Measurements from ENCODE around the gene CSMD2. TPM values are rescaled to one million over a fixed set of nuclear protein-coding genes. Genes with fewer than 3 reads are reported as not detected.

CSMD2 gene
- polyA plus RNA-seq, 2 donors = 0.02 to 0.08 TPM

GRCh38 chr1:33666616-33667015 is 498.4 kb downstream of the CSMD2 start:
- Histone ChIP-seq H3K4me3 (ENCODE audit: low read depth in 1 of 2, low read length in 2 of 2) (no peak overlapping the region), H3K27ac (ENCODE audit: low read depth in 2 of 2, low read length in 1 of 2) (no peak overlapping the region), H3K4me1 (ENCODE audit: control insufficient read depth in 2 of 2, insufficient read depth in 2 of 2, low read length in 1 of 2) (no peaks in the 10 kb centered on the region), H3K9me3 (ENCODE audit: control insufficient read depth in 2 of 2, insufficient read depth in 1 of 2, low read depth in 1 of 2, low read length in 1 of 2) (peaks cover 0 to 5% of the 10 kb centered on the region in 2 donors), H3K27me3 (ENCODE audit: control insufficient read depth in 1 of 2, insufficient read depth in 2 of 2, low read length in 2 of 2) (no peaks in the 10 kb centered on the region), H3K36me3 (ENCODE audit: control insufficient read depth in 2 of 2, insufficient read depth in 2 of 2, low read length in 1 of 2) (no peaks in the 10 kb centered on the region)
- WGBS, 2 donors = 74 to 85% methylated on average over 5 of the region's 5 CpGs

GRCh38 chr1:33661811-33662454 is 503.1 kb downstream of the CSMD2 start:
- Histone ChIP-seq H3K27me3 (ENCODE audit: control insufficient read depth in 1 of 2, insufficient read depth in 2 of 2, low read length in 2 of 2) (no peaks in the 10 kb centered on the region), H3K4me1 (ENCODE audit: control insufficient read depth in 2 of 2, insufficient read depth in 2 of 2, low read length in 1 of 2) (no peaks in the 10 kb centered on the region), H3K36me3 (ENCODE audit: control insufficient read depth in 2 of 2, insufficient read depth in 2 of 2, low read length in 1 of 2) (no peaks in the 10 kb centered on the region), H3K4me3 (ENCODE audit: low read depth in 1 of 2, low read length in 2 of 2) (no peak overlapping the region), H3K27ac (ENCODE audit: low read depth in 2 of 2, low read length in 1 of 2) (no peak overlapping the region), H3K9me3 (ENCODE audit: control insufficient read depth in 2 of 2, insufficient read depth in 1 of 2, low read depth in 1 of 2, low read length in 1 of 2) (peaks cover 0 to 5% of the 10 kb centered on the region in 2 donors)
- WGBS, 2 donors = 57 to 64% methylated on average over 6 of the region's 6 CpGs

DNA sequence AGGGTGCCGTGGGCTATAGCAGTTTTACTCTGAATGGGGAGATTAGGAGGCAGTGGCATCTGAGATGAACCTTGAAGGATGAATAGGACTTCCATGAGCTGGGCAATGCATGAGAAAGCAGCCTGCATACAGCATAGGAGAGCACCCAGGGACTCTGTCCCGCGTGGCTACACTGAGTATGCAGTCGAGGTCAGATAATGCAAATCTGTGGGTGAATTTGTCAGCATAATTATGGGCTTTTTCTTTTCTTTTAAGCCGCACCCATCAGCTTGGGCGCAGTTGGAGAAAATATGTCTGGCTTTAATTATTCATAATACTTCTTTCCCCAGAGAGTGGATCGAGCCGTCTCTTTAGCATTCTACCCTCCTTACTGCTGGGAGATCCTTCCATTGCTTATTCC is 504.1 kb downstream of the CSMD2 start:
- H3K9me3 ChIP-seq (ENCODE audit: control insufficient read depth in 2 of 2, insufficient read depth in 1 of 2, low read depth in 1 of 2, low read length in 1 of 2) = peaks cover 0 to 5% of the 10 kb centered on the region in 2 donors
- no peaks in the 10 kb centered on the region for H3K36me3 ChIP-seq (ENCODE audit: control insufficient read depth in 2 of 2, insufficient read depth in 2 of 2, low read length in 1 of 2)
- 82 to 83% methylated on average over 8 of the region's 8 CpGs for WGBS, 2 donors
- no peaks in the 10 kb centered on the region for H3K4me1 ChIP-seq (ENCODE audit: control insufficient read depth in 2 of 2, insufficient read depth in 2 of 2, low read length in 1 of 2)
- H3K27ac ChIP-seq (ENCODE audit: low read depth in 2 of 2, low read length in 1 of 2) = no peak overlapping the region
- no peaks in the 10 kb centered on the region for H3K27me3 ChIP-seq (ENCODE audit: control insufficient read depth in 1 of 2, insufficient read depth in 2 of 2, low read length in 2 of 2)
- no peak overlapping the region for H3K4me3 ChIP-seq (ENCODE audit: low read depth in 1 of 2, low read length in 2 of 2)

DNA sequence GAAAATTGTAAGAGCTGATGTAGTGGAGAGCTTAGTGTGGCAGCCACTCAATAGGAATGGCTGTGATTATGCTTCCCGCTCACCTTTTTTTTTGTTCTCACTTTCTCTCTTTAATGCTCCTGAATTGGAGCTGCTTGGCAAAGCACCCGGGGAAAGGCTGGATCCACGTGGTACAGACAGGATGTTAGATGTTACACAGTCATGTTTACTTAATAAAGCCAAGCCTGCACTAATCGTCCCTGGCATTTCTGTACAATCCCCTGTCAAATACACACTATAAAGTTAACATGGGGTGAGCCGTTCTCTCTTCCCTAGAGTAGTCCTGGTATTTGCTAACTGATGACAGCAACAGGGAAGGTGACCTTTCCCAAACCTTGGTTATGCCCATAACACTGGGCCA is 504.8 kb downstream of the CSMD2 start:
- Histone ChIP-seq H3K27me3 (ENCODE audit: control insufficient read depth in 1 of 2, insufficient read depth in 2 of 2, low read length in 2 of 2) (no peaks in the 10 kb centered on the region), H3K27ac (ENCODE audit: low read depth in 2 of 2, low read length in 1 of 2) (no peak overlapping the region), H3K4me3 (ENCODE audit: low read depth in 1 of 2, low read length in 2 of 2) (no peak overlapping the region), H3K36me3 (ENCODE audit: control insufficient read depth in 2 of 2, insufficient read depth in 2 of 2, low read length in 1 of 2) (no peaks in the 10 kb centered on the region), H3K9me3 (ENCODE audit: control insufficient read depth in 2 of 2, insufficient read depth in 1 of 2, low read depth in 1 of 2, low read length in 1 of 2) (peaks cover 0 to 5% of the 10 kb centered on the region in 2 donors), H3K4me1 (ENCODE audit: control insufficient read depth in 2 of 2, insufficient read depth in 2 of 2, low read length in 1 of 2) (no peaks in the 10 kb centered on the region)
- 21 to 36% methylated on average over 5 of the region's 5 CpGs for WGBS, 2 donors

DNA sequence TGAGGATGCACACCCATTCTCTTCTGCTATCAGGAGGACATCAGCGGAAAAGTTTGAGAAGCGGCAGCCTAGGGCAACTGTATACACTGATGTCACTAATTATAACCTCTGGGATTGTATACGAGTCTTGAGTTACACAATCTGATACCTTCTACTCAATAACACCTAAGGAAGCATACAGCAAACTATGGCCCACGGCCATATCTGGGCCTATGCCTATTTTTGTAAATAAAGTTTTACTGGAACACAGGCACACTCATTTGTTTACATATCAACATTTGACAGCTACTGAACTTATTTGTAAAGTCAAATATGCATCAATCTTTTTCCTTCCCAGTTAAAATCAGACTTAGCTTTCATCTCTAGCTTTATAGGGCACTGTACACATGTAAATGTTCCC is 505.4 kb downstream of the CSMD2 start:
- no peak overlapping the region for H3K27ac ChIP-seq (ENCODE audit: low read depth in 2 of 2, low read length in 1 of 2)
- H3K9me3 ChIP-seq (ENCODE audit: control insufficient read depth in 2 of 2, insufficient read depth in 1 of 2, low read depth in 1 of 2, low read length in 1 of 2) = peaks cover 0 to 5% of the 10 kb centered on the region in 2 donors
- H3K27me3 ChIP-seq (ENCODE audit: control insufficient read depth in 1 of 2, insufficient read depth in 2 of 2, low read length in 2 of 2) = no peaks in the 10 kb centered on the region
- H3K36me3 ChIP-seq (ENCODE audit: control insufficient read depth in 2 of 2, insufficient read depth in 2 of 2, low read length in 1 of 2) = no peaks in the 10 kb centered on the region
- no peaks in the 10 kb centered on the region for H3K4me1 ChIP-seq (ENCODE audit: control insufficient read depth in 2 of 2, insufficient read depth in 2 of 2, low read length in 1 of 2)
- 81 to 87% methylated on average over 4 of the region's 4 CpGs for WGBS, 2 donors
- no peak overlapping the region for H3K4me3 ChIP-seq (ENCODE audit: low read depth in 1 of 2, low read length in 2 of 2)

DNA sequence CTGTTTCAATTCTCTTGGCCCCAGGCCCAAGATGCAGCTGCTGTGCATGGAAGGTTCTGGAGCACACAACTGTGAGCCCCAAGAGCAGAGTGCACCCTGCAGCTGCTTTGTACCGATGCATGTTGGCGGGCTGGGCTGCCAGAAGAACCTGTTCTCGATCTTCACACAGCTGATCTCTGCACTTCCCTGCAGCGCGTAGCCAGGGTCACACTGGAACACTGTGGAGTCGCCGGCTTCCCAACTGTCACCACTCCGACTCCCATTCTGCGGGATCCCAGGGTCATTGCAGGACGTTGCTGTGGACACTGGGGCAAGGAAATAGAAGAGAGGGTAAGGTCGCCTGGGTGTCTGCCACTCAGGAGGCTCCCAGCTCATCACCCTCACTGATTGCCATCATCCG is 507.2 kb downstream of the CSMD2 start:
- Histone ChIP-seq H3K4me1 (ENCODE audit: control insufficient read depth in 2 of 2, insufficient read depth in 2 of 2, low read length in 1 of 2) (no peaks in the 10 kb centered on the region), H3K27me3 (ENCODE audit: control insufficient read depth in 1 of 2, insufficient read depth in 2 of 2, low read length in 2 of 2) (no peaks in the 10 kb centered on the region), H3K36me3 (ENCODE audit: control insufficient read depth in 2 of 2, insufficient read depth in 2 of 2, low read length in 1 of 2) (no peaks in the 10 kb centered on the region), H3K27ac (ENCODE audit: low read depth in 2 of 2, low read length in 1 of 2) (no peak overlapping the region), H3K9me3 (ENCODE audit: control insufficient read depth in 2 of 2, insufficient read depth in 1 of 2, low read depth in 1 of 2, low read length in 1 of 2) (peaks cover 0 to 2% of the 10 kb centered on the region in 2 donors), H3K4me3 (ENCODE audit: low read depth in 1 of 2, low read length in 2 of 2) (no peak overlapping the region)
- 81 to 88% methylated on average over 12 of the region's 12 CpGs for WGBS, 2 donors

GRCh38 chr1:33656467-33657005 is 508.5 kb downstream of the CSMD2 start:
- H3K36me3 ChIP-seq (ENCODE audit: control insufficient read depth in 2 of 2, insufficient read depth in 2 of 2, low read length in 1 of 2) = no peaks in the 10 kb centered on the region
- no peak overlapping the region for H3K4me3 ChIP-seq (ENCODE audit: low read depth in 1 of 2, low read length in 2 of 2)
- H3K9me3 ChIP-seq (ENCODE audit: control insufficient read depth in 2 of 2, insufficient read depth in 1 of 2, low read depth in 1 of 2, low read length in 1 of 2) = no peaks in the 10 kb centered on the region
- no peaks in the 10 kb centered on the region for H3K4me1 ChIP-seq (ENCODE audit: control insufficient read depth in 2 of 2, insufficient read depth in 2 of 2, low read length in 1 of 2)
- H3K27ac ChIP-seq (ENCODE audit: low read depth in 2 of 2, low read length in 1 of 2) = no peak overlapping the region
- 90 to 93% methylated on average over 3 of the region's 3 CpGs for WGBS, 2 donors
- no peaks in the 10 kb centered on the region for H3K27me3 ChIP-seq (ENCODE audit: control insufficient read depth in 1 of 2, insufficient read depth in 2 of 2, low read length in 2 of 2)

DNA sequence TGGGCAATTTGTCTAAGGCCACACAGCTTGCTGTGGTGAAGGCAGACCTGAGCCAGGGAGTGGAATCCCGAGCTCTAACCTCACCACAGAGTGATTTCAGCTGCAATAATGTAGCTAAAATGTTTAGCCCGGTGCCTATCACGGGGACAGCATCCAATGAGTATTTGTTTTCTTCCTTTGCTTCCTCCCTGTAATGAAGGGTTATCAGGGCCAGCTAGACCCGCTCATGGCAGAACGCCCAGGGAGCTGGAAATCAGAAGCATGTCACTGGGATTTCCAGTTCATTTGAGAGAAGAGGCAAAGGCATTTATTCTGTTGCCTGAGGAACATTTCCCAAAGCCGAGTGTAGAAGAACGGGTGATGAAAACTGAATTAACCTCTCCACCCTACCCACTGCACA is 509.5 kb downstream of the CSMD2 start:
- no peaks in the 10 kb centered on the region for H3K4me1 ChIP-seq (ENCODE audit: control insufficient read depth in 2 of 2, insufficient read depth in 2 of 2, low read length in 1 of 2)
- no peak overlapping the region for H3K27ac ChIP-seq (ENCODE audit: low read depth in 2 of 2, low read length in 1 of 2)
- H3K36me3 ChIP-seq (ENCODE audit: control insufficient read depth in 2 of 2, insufficient read depth in 2 of 2, low read length in 1 of 2) = no peaks in the 10 kb centered on the region
- H3K27me3 ChIP-seq (ENCODE audit: control insufficient read depth in 1 of 2, insufficient read depth in 2 of 2, low read length in 2 of 2) = no peaks in the 10 kb centered on the region
- WGBS, 2 donors = 60% methylated on average over 7 of the region's 7 CpGs
- H3K4me3 ChIP-seq (ENCODE audit: low read depth in 1 of 2, low read length in 2 of 2) = no peak overlapping the region
- no peaks in the 10 kb centered on the region for H3K9me3 ChIP-seq (ENCODE audit: control insufficient read depth in 2 of 2, insufficient read depth in 1 of 2, low read depth in 1 of 2, low read length in 1 of 2)

GRCh38 chr1:33654267-33654834 is 510.7 kb downstream of the CSMD2 start:
- H3K27me3 ChIP-seq (ENCODE audit: control insufficient read depth in 1 of 2, insufficient read depth in 2 of 2, low read length in 2 of 2) = no peaks in the 10 kb centered on the region
- no peaks in the 10 kb centered on the region for H3K9me3 ChIP-seq (ENCODE audit: control insufficient read depth in 2 of 2, insufficient read depth in 1 of 2, low read depth in 1 of 2, low read length in 1 of 2)
- H3K4me1 ChIP-seq (ENCODE audit: control insufficient read depth in 2 of 2, insufficient read depth in 2 of 2, low read length in 1 of 2) = no peaks in the 10 kb centered on the region
- H3K36me3 ChIP-seq (ENCODE audit: control insufficient read depth in 2 of 2, insufficient read depth in 2 of 2, low read length in 1 of 2) = no peaks in the 10 kb centered on the region
- no peak overlapping the region for H3K27ac ChIP-seq (ENCODE audit: low read depth in 2 of 2, low read length in 1 of 2)
- H3K4me3 ChIP-seq (ENCODE audit: low read depth in 1 of 2, low read length in 2 of 2) = no peak overlapping the region
- WGBS, 2 donors = 68% methylated on average over 7 of the region's 7 CpGs

DNA sequence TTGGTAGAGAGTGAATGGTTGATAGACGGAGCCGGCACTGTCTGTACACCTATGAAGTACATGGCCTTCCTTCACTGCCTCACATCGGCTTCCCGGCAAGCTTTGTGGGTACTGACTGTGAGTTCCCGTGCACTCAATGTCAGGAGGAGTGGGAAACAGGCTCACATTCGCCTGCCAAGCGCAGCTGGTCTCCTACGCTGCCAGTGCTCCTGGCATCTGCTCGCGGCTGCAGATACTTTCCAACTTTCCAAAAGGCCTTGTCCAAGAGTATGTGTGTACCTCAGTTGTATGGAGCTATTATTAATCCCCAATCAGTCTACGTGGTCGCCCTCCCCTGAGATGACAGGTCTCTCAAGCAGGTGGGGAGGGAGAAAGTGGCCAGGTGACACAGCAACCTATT is 511.8 kb downstream of the CSMD2 start:
- no peaks in the 10 kb centered on the region for H3K36me3 ChIP-seq (ENCODE audit: control insufficient read depth in 2 of 2, insufficient read depth in 2 of 2, low read length in 1 of 2)
- no peak overlapping the region for H3K27ac ChIP-seq (ENCODE audit: low read depth in 2 of 2, low read length in 1 of 2)
- no peaks in the 10 kb centered on the region for H3K4me1 ChIP-seq (ENCODE audit: control insufficient read depth in 2 of 2, insufficient read depth in 2 of 2, low read length in 1 of 2)
- no peak overlapping the region for H3K4me3 ChIP-seq (ENCODE audit: low read depth in 1 of 2, low read length in 2 of 2)
- H3K9me3 ChIP-seq (ENCODE audit: control insufficient read depth in 2 of 2, insufficient read depth in 1 of 2, low read depth in 1 of 2, low read length in 1 of 2) = no peaks in the 10 kb centered on the region
- WGBS, 2 donors = 91 to 93% methylated on average over 12 of the region's 12 CpGs
- no peaks in the 10 kb centered on the region for H3K27me3 ChIP-seq (ENCODE audit: control insufficient read depth in 1 of 2, insufficient read depth in 2 of 2, low read length in 2 of 2)
